Panc1 (cell line): ENCODE measurements around the gene EMSY. TPM values are rescaled to one million over a fixed set of nuclear protein-coding genes. Genes with fewer than 3 reads are reported as not detected.

ENCODE experiments used
- ATAC-seq: fragments of 200-7000 bp; cut with Tn5 transposase; 2 replicates; pipeline ENCODE4 v1.9.1; 2020; ENCODE audit warnings: mild to moderate bottlenecking, moderate library complexity
- BruUV-seq: library from RNA; stranded (reverse); fragments of 400-500 nt; replicated peaks from 2 replicates; lab custom pipeline; 2021; lab: Mats Ljungman, UMichigan
- CTCF ChIA-PET: fragments of 300-600 bp; sonication (Branson Sonifier 250); formaldehyde crosslinking; loops from one replicate; lab custom pipeline; 2022; ENCODE audit warnings: antibody characterized with exemption; lab: Charles Lee
- POLR2A ChIA-PET: fragments of 300-600 bp; sonication (Branson Sonifier 250); formaldehyde crosslinking; loops from one replicate; lab custom pipeline; 2022; ENCODE audit warnings: antibody characterized with exemption; lab: Charles Lee
- DNase-seq: peaks from one replicate; pipeline ENCODE4 v3.0.0-alpha.2; 2010; ENCODE audit warnings: low read depth, low spot score
- H3K27ac ChIP-seq: 2 replicates; pipeline ENCODE4 v1.5.1; 2011; ENCODE audit warnings: mild to moderate bottlenecking, low read length, inconsistent platforms
- H3K27me3 ChIP-seq: fragments of 200-500 bp; sonication (Bioruptor generic); 2 replicates; pipeline ENCODE4 v1.6.0; 2014; ENCODE audit warnings: low read length, inconsistent platforms; ENCODE audit not compliant: control insufficient read depth, insufficient read depth
- H3K36me3 ChIP-seq: fragments of 200-500 bp; sonication (Bioruptor generic); 2 replicates; pipeline ENCODE4 v1.5.1; 2014; ENCODE audit warnings: inconsistent platforms, mild to moderate bottlenecking, low read length, moderate library complexity; ENCODE audit not compliant: control insufficient read depth, insufficient read depth
- H3K4me1 ChIP-seq: 2 replicates; pipeline ENCODE4 v1.5.1; 2011; ENCODE audit warnings: inconsistent platforms, mild to moderate bottlenecking, low read length, moderate library complexity; ENCODE audit not compliant: control insufficient read depth, insufficient read depth
- H3K4me3 ChIP-seq, 2 experiments: 2 replicates each; pipeline ENCODE4 v1.5.1; 2011 to 2012; ENCODE audit warnings: low read depth in 2 of 2, low read length in 2 of 2, mild to moderate bottlenecking in 2 of 2, inconsistent platforms in 1 of 2, moderate library complexity in 1 of 2
- H3K9me3 ChIP-seq: fragments of 200-500 bp; sonication (Bioruptor generic); 2 replicates; pipeline ENCODE4 v1.5.1; 2014; ENCODE audit warnings: low read depth, mild to moderate bottlenecking, inconsistent platforms, low read length, moderate library complexity; ENCODE audit not compliant: control insufficient read depth, insufficient read depth
- SIN3A ChIP-seq: IDR thresholded peaks from 2 replicates; pipeline ENCODE4 v1.6.1; 2012; ENCODE audit warnings: low read depth, mild to moderate bottlenecking, low read length, moderate library complexity, borderline replicate concordance; ENCODE audit not compliant: insufficient read depth
- TCF7L2 ChIP-seq: IDR thresholded peaks from 2 replicates; pipeline ENCODE4 v1.6.1; 2011; ENCODE audit warnings: mild to moderate bottlenecking, low read depth, low read length, inconsistent platforms
- in situ Hi-C: cut with HindIII; loops from 2 replicates; pipeline ENCODE4 v1.10.0; 2016; ENCODE audit warnings: low sequenced_read_pairs, low pct_unique_long_range_greater_than_20kb
- intact Hi-C: fragments of 100-400 bp; cut with micrococcal nuclease; formaldehyde crosslinking; loops from one replicate; pipeline ENCODE4 v1.10.0; 2022; ENCODE audit not compliant: unreplicated experiment
- total RNA-seq: library from RNA; stranded (reverse); gene quantifications from one replicate; pipeline ENCODE4 v1.2.1, GENCODE V29; 2021; ENCODE audit not compliant: unreplicated experiment

The EMSY gene
- total RNA-seq, 1 experiment from 2014 or later: 26.4 TPM

DNA sequence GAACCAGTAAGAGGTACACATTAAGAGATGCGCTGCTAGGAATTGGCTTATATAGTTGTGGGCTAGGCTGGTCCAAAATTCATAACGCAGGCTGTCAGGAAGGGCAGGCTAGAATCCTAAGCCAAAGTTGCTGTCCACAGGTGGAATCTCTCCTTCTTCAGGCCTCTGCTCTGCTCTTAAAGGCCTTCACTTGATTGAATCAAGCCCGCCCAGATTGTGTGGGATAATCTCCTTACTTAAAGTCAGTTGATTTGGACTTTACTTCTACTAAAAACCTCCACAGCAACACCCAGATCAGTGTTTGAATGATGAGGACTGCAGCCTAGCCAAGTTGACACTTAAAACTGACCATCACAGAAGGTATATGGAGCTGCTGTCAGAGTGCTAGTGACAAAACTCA, 156.9 kb downstream of the EMSY start:
- ChIA-PET POLR2A (no interaction called here), CTCF (interaction anchor here (0.7 kb wide), 1 partner anchor 118 kb away, joined by 3 read pairs; no protein-coding TSS in a partner anchor)
- ATAC-seq: no peak
- DNase-seq: no peak
- no peaks in the 10 kb centered on the region for H3K36me3 ChIP-seq
- no peak overlapping the region for H3K27ac ChIP-seq
- no peaks in the 10 kb centered on the region for H3K9me3 ChIP-seq
- intact Hi-C loops (no loop called here), in situ Hi-C loops (no loop called here)
- BruUV-seq: no TSS peak
- no peak overlapping the region for H3K4me3 ChIP-seq
- no peaks in the 10 kb centered on the region for H3K27me3 ChIP-seq
- no peak for TF ChIP-seq TCF7L2
- H3K4me1 ChIP-seq: peaks cover 2% of the 10 kb centered on the region; the same call in 1 of the 2 replicates

DNA sequence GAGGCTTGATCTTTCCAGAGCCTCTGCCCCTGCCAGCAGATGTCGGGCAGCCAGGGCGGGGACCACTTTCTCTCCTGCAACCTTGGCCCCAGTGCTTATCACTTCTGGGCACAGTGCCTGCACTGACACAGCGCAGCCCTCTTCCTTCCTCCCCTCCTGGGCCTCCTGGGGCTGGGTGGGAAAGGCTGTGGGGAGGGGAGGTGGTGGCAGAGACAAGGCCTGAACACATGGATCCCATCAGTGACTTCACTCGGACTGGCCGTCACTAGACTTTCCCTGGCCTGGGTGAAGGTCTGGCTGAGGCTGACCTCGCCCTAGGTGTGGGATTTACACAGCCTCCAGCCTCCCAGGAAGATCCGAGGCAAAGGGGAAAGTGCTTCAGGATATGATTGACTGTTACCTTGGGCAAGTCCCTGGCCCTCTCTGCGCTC, 157.6 kb downstream of the EMSY start:
- in situ Hi-C loops: no loop called here
- no peak overlapping the region for H3K4me3 ChIP-seq

More for the DNA sequence above, 157.6 kb downstream of the EMSY start:
- DNase-seq (no peak), ATAC-seq (no peak)
- Histone ChIP-seq H3K27ac (no peak overlapping the region), H3K4me1 (peaks cover 2% of the 10 kb centered on the region; the same call in 1 of the 2 replicates), H3K36me3 (no peaks in the 10 kb centered on the region), H3K27me3 (no peaks in the 10 kb centered on the region), H3K9me3 (no peaks in the 10 kb centered on the region)
- TF ChIP-seq SIN3A: no peak
- ChIA-PET CTCF (no interaction called here), POLR2A (no interaction called here)
- intact Hi-C loops: no loop called here
- BruUV-seq: no TSS peak

Other genes starting within 250 kb of the EMSY start
- gene WNT11, start 238.5 kb upstream of the EMSY start, total RNA-seq: 1.1 TPM
- 57.3 TPM for gene THAP12, start 63.9 kb upstream of the EMSY start, total RNA-seq
- gene GVQW3, start 63.7 kb upstream of the EMSY start, total RNA-seq: 3.2 TPM
- 0.15 TPM for gene LRRC32, start 225.7 kb downstream of the EMSY start, total RNA-seq